HepG2 (cell line): Measurements from ENCODE around the gene NPTXR.

Experiments
- CTCF ChIP-seq: sonication (generic); formaldehyde crosslinking; IDR thresholded peaks from 2 replicates; pipeline ENCODE4 v1.5.0; 2020; ENCODE audit warnings: mild to moderate bottlenecking, missing genetic modification reagents, moderate library complexity
- EP300 ChIP-seq, 3 experiments: sonication (generic) in 1 of 3; formaldehyde crosslinking in 1 of 3; IDR thresholded peaks; 2 replicates each; pipeline versions ENCODE4 v1.5.1 to v1.6.1; 2011 to 2020; ENCODE audit warnings: low read depth in 2 of 3, low read length in 2 of 3, borderline replicate concordance in 1 of 3, improper control_type of control experiment in 1 of 3, mild to moderate bottlenecking in 1 of 3, missing genetic modification reagents in 1 of 3, moderate library complexity in 1 of 3
- MAZ ChIP-seq, 2 experiments: sonication (generic) in 1 of 2; formaldehyde crosslinking in 1 of 2; IDR thresholded peaks; 2 replicates each; pipeline versions ENCODE4 v1.5.0 to v1.6.1; 2012 to 2020; ENCODE audit warnings: low read depth in 2 of 2, mild to moderate bottlenecking in 2 of 2, borderline replicate concordance in 1 of 2, improper control_type of control experiment in 1 of 2, low read length in 1 of 2, missing genetic modification reagents in 1 of 2, moderate library complexity in 1 of 2
- POLR2A ChIP-seq, 2 experiments: IDR thresholded peaks; 2 replicates each; pipeline ENCODE4 v1.6.1; 2011; ENCODE audit warnings: low read depth in 2 of 2, low read length in 2 of 2, mild to moderate bottlenecking in 1 of 2, moderate library complexity in 1 of 2; ENCODE audit not compliant: insufficient read depth in 1 of 2
- TF ChIP-seq, protein P1 (sequence below): sonication (generic); formaldehyde crosslinking; IDR thresholded peaks from 2 replicates; pipeline ENCODE4 v1.4.0; 2020; ENCODE audit warnings: mild to moderate bottlenecking, missing genetic modification reagents

DNA sequence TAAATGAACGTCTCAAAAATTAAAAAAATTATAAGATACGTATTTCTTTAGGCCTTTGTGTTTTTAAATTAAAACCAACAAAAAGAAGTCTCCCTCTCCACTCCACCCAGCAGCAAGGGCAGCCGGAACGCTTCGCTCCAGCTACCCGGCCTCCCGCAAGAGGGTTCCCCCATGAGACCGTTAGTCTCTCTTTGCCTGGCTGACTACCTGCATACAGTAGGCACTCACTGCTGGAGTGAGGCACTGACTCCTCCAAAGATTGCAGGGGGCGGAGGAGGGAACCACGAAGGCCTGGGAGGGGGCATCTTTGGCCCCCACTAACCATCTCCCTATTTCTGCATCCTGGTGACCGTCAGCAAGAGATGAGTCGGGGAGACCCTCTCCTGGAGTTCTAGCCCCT lies 18.1 kb upstream of the NPTXR start:
- TF ChIP-seq POLR2A (IDR thresholded peaks at IDR 0.05; ENCODE audit: insufficient read depth in 1 of 2, low read depth in 2 of 2, low read length in 2 of 2) (no peak), EP300 (IDR thresholded peaks at IDR 0.05; ENCODE audit: low read depth in 2 of 2, low read length in 2 of 2) (no peak), EP300 (CRISPR knock-in tag; IDR thresholded peaks at IDR 0.05; ENCODE audit: borderline replicate concordance) (no peak), MAZ (IDR thresholded peaks at IDR 0.05; ENCODE audit: borderline replicate concordance, low read depth, low read length) (no peak), MAZ (CRISPR knock-in tag; IDR thresholded peaks at IDR 0.05; ENCODE audit: low read depth) (no peak), CTCF (CRISPR knock-in tag) (no peak)
- TF ChIP-seq, protein P1, sequence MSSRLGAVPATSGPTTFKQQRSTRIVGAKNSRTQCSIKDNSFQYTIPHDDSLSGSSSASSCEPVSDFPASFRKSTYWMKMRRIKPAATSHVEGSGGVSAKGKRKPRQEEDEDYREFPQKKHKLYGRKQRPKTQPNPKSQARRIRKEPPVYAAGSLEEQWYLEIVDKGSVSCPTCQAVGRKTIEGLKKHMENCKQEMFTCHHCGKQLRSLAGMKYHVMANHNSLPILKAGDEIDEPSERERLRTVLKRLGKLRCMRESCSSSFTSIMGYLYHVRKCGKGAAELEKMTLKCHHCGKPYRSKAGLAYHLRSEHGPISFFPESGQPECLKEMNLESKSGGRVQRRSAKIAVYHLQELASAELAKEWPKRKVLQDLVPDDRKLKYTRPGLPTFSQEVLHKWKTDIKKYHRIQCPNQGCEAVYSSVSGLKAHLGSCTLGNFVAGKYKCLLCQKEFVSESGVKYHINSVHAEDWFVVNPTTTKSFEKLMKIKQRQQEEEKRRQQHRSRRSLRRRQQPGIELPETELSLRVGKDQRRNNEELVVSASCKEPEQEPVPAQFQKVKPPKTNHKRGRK (CRISPR knock-in tag): no peak
